K562 (cell line): ENCODE measurements around the gene GPR42. TPM values are rescaled to one million over a fixed set of nuclear protein-coding genes. Genes with fewer than 3 reads are reported as not detected.

Source experiments
- CHCHD3 ChIP-seq: fragments of 250-450 bp; sonication (Bioruptor Pico); IDR thresholded peaks from 2 replicates; pipeline ENCODE4 v2.1.2; 2022; ENCODE audit warnings: mild to moderate bottlenecking
- DEAF1 ChIP-seq: fragments of 450-650 bp; formaldehyde crosslinking; IDR thresholded peaks from 2 replicates; pipeline ENCODE4 v1.4.0; 2020; ENCODE audit warnings: mild to moderate bottlenecking, moderate library complexity
- FOXA1 ChIP-seq: fragments of 450-650 bp; IDR thresholded peaks from 2 replicates; pipeline ENCODE4 v1.6.1; 2016; ENCODE audit warnings: mild to moderate bottlenecking, borderline replicate concordance
- HNRNPH1 ChIP-seq: fragments of 200-400 bp; formaldehyde crosslinking; optimal IDR thresholded peaks from 2 replicates; pipeline ENCODE3; 2017; ENCODE audit warnings: low read depth, mild to moderate bottlenecking, low read length, moderate library complexity
- KAT7 ChIP-seq: sonication (generic); formaldehyde crosslinking; IDR thresholded peaks from 2 replicates; pipeline ENCODE4 v1.8.0; 2022; ENCODE audit warnings: missing genetic modification reagents, mild to moderate bottlenecking, borderline replicate concordance
- MCM5 ChIP-seq: fragments of 450-650 bp; IDR thresholded peaks from 2 replicates; pipeline ENCODE4 v1.6.1; 2016; ENCODE audit warnings: low read depth
- MTA1 ChIP-seq: fragments of 450-650 bp; IDR thresholded peaks from 2 replicates; pipeline ENCODE4 v1.6.1; 2017; ENCODE audit warnings: borderline replicate concordance
- NRF1 ChIP-seq, 2 experiments: fragments of 450-650 bp; IDR thresholded peaks in 1 of 2; conservative IDR thresholded peaks in 1 of 2; 2 replicates each; pipeline ENCODE4 v1.6.1; 2014; ENCODE audit warnings: mild to moderate bottlenecking in 2 of 2
- POLR2AphosphoS5 ChIP-seq: IDR thresholded peaks from 2 replicates; pipeline ENCODE4 v1.6.1; 2011; ENCODE audit warnings: mild to moderate bottlenecking, low read depth, low read length, moderate library complexity; ENCODE audit not compliant: control insufficient read depth, insufficient read depth
- POLR3A ChIP-seq: IDR thresholded peaks from 2 replicates; pipeline ENCODE4 v1.6.1; 2011; ENCODE audit warnings: borderline replicate concordance, mild to moderate bottlenecking, moderate library complexity; ENCODE audit not compliant: insufficient read length, insufficient read depth; ENCODE audit errors: extremely low read depth
- PPARD ChIP-seq: fragments of 250-450 bp; sonication (Bioruptor Pico); IDR thresholded peaks from 2 replicates; pipeline ENCODE4 v1.8.0; 2022; ENCODE audit warnings: inconsistent platforms, mild to moderate bottlenecking, moderate library complexity
- SMARCB1 ChIP-seq: IDR thresholded peaks from 2 replicates; pipeline ENCODE4 v1.6.1; 2011; ENCODE audit warnings: improper control_type of control experiment, low read depth; ENCODE audit not compliant: insufficient read length
- STAG1 ChIP-seq: sonication (generic); formaldehyde crosslinking; IDR thresholded peaks from 2 replicates; pipeline ENCODE4 v1.5.0; 2020; ENCODE audit warnings: missing genetic modification reagents, borderline replicate concordance
- TBP ChIP-seq: optimal IDR thresholded peaks from 2 replicates; pipeline ENCODE3; 2011; ENCODE audit warnings: low read depth, low read length, improper control_type of control experiment
- ZKSCAN1 ChIP-seq: fragments of 150-350 bp; IDR thresholded peaks from 2 replicates; pipeline ENCODE4 v1.6.1; 2016; ENCODE audit warnings: low read depth, low read length
- ZNF23 ChIP-seq: fragments of 250-450 bp; sonication (Bioruptor Pico); IDR thresholded peaks from 2 replicates; pipeline ENCODE4 v1.4.0; 2020; ENCODE audit warnings: mild to moderate bottlenecking
- ZNF311 ChIP-seq: fragments of 250-450 bp; sonication (Bioruptor Pico); IDR thresholded peaks from 2 replicates; pipeline ENCODE4 v1.4.0; 2020; ENCODE audit warnings: mild to moderate bottlenecking, moderate library complexity
- ZNF511 ChIP-seq: sonication (generic); formaldehyde crosslinking; IDR thresholded peaks from 2 replicates; pipeline ENCODE4 v1.8.0; 2022; ENCODE audit warnings: mild to moderate bottlenecking, missing genetic modification reagents
- ZNF707 ChIP-seq: fragments of 250-450 bp; sonication (Bioruptor Pico); conservative IDR thresholded peaks from 2 replicates; pipeline ENCODE4 v1.8.0; 2022; ENCODE audit warnings: inconsistent platforms, mild to moderate bottlenecking, moderate library complexity
- polyA plus RNA-seq, 8 experiments: library from polyadenylated mRNA; depleted of rRNA in 4 of 8; stranded (reverse) in 5 of 8; unstranded in 3 of 8; fragments of >200 nt; fragmentation: Nextera tagmentation in 2 of 8; fragmentation: Illumina TruSeq in 1 of 8; extraction: Ambion mirVana in 2 of 8; extraction: Trizol in 1 of 8; gene quantifications; 2 replicates each; pipeline versions ENCODE4 v1.2.1 to v1.2.3, GENCODE V29; 2011 to 2014; ENCODE audit warnings: inconsistent platforms in 1 of 8, missing spikeins in 1 of 8
- total RNA-seq, 7 experiments: library from RNA; depleted of rRNA in 6 of 7; stranded (reverse); fragments of >200 nt in 6 of 7; fragmentation: Illumina TruSeq in 2 of 7; extraction: Trizol in 2 of 7; gene quantifications; 2 replicates each; pipeline versions ENCODE4 v1.2.1 to v1.2.3, GENCODE V29; 2011 to 2021; ENCODE audit warnings: low replicate concordance in 1 of 7
- TF ChIP-seq, protein P1 (sequence below): fragments of 200-800 bp; sonication (Bioruptor generic); IDR thresholded peaks from 2 replicates; pipeline ENCODE4 v1.6.1; 2017; ENCODE audit warnings: missing genetic modification characterization, missing compliant biosample characterization
- TF ChIP-seq, protein P2 (sequence below): fragments of 450-650 bp; formaldehyde crosslinking; IDR thresholded peaks from 2 replicates; pipeline ENCODE4 v1.4.0; 2020; ENCODE audit warnings: mild to moderate bottlenecking, moderate library complexity

GPR42 gene
- total and polyA plus RNA-seq, 9 of the 15 experiments (the other 6 are each of a cell fraction or from before 2014, with no cell fraction given): not detected

- TF ChIP-seq, protein P1, sequence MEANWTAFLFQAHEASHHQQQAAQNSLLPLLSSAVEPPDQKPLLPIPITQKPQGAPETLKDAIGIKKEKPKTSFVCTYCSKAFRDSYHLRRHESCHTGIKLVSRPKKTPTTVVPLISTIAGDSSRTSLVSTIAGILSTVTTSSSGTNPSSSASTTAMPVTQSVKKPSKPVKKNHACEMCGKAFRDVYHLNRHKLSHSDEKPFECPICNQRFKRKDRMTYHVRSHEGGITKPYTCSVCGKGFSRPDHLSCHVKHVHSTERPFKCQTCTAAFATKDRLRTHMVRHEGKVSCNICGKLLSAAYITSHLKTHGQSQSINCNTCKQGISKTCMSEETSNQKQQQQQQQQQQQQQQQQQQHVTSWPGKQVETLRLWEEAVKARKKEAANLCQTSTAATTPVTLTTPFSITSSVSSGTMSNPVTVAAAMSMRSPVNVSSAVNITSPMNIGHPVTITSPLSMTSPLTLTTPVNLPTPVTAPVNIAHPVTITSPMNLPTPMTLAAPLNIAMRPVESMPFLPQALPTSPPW: peak; percentile 56
- TF ChIP-seq ZNF511 (CRISPR knock-in tag) (peak; percentile 81; the same call in 1 of the 2 replicates), ZKSCAN1 (peak; percentile 39; the same call in 1 of the 2 replicates), SMARCB1 (no peak), PPARD (no peak), DEAF1 (no peak), CHCHD3 (CRISPR knock-in tag) (no peak), MCM5 (no peak), MTA1 (no peak), FOXA1 (no peak), TBP (no peak), POLR3A (no peak), HNRNPH1 (no peak), NRF1 (conservative IDR thresholded peaks at IDR 0.05 in 1 of 2, IDR thresholded peaks at IDR 0.05 in 1 of 2) (0 out of 4 replicates have a peak, but pooled peaks of 1 of the 2 experiments have one; percentile 18), POLR2AphosphoS5 (peak; percentile 90), ZNF23 (no peak), KAT7 (CRISPR knock-in tag) (peak; percentile 43; the same call in 1 of the 2 replicates), ZNF707 (CRISPR knock-in tag) (no peak), ZNF311 (CRISPR knock-in tag) (no peak), STAG1 (CRISPR knock-in tag) (no peak)
- TF ChIP-seq, protein P2, sequence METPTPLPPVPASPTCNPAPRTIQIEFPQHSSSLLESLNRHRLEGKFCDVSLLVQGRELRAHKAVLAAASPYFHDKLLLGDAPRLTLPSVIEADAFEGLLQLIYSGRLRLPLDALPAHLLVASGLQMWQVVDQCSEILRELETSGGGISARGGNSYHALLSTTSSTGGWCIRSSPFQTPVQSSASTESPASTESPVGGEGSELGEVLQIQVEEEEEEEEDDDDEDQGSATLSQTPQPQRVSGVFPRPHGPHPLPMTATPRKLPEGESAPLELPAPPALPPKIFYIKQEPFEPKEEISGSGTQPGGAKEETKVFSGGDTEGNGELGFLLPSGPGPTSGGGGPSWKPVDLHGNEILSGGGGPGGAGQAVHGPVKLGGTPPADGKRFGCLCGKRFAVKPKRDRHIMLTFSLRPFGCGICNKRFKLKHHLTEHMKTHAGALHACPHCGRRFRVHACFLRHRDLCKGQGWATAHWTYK (CRISPR knock-in tag): peak; percentile 27; the same call in 1 of the 2 replicates
Measured at GRCh38 chr19:35380450-35381124, 9.7 kb downstream of the GPR42 start (continued).
